ENCODE measurements around the gene SORCS1.

SORCS1 gene

DNA sequence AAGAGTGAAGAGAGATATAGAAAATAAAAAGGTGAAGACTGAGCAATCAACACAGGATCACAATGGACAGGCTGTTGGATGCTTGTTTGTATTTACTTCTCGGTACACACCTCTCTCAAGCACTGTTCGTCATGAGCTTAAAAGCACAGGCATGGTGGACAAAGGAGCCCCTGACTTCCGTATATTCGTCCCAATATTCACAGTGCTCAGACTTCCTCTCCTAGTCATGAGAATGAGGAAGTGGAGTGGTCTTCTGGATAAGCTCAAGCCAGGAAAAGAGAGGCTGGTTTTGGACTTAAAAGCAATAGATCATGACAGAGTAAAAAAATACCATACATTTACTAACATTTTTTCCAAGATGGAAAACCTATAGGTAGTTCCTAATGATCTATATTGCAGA, 172.5 kb downstream of the SORCS1 start:
- no peak for DNase-seq (ENCODE audit: low spot score)

DNA sequence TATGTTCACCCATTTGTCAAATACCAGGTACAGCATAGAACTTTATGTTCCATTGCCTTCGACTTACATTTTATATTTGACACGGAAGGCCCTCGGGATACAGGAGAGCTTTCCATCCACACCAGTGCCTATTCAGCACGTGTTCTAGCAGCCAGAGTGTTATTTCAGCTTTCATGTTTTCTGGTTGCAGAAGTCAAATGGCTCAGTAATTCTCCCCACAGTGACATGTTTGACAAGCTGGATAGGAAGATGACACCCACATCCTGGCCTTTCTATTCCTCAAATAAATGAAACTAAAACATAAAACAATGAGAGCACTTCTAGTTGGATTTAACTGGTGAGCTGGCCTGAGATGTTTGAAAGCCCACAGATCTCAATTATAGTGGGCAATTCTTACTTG, 173.4 kb downstream of the SORCS1 start:
- no peak for DNase-seq (ENCODE audit: low spot score)

DNA sequence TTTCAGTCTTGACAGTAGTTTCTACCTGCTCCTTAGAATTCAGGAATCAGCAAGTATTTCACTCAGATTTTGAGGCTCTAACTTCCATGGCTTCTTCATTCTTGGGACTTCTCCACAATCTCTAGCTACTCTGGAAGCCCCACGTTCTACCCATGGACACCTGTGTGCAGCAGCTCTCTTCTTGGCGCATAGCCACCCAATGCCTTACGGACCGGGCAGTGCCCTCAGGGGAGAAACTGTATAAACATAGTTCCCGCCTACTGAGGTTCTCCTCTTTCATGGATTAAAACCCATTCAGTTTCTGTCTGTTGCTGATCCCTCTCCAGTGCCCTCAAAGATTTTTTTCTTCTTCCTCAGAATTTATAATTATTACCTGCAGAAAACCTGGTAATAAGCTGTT, 177.1 kb downstream of the SORCS1 start:
- DNase-seq (ENCODE audit: low spot score): no peak

DNA sequence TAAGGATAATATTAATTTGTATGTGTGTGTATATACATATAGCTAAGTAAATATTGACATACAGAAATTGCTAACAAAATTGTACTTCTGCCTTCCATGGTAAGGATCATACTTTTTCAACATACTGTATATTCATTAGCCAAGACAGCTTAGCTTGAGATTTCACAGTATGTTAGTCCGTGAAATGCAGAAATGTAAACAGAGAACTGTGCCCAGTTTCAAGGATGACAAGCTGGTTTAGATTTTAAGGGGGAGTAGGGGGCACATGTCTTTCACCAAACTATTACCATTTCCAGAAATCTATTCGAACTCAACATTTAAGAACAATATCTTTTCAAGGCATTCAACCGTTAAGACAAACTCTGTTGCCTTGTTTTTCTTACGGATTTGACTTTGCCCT, 182.2 kb downstream of the SORCS1 start:
- no peak for DNase-seq (ENCODE audit: low spot score)

DNA sequence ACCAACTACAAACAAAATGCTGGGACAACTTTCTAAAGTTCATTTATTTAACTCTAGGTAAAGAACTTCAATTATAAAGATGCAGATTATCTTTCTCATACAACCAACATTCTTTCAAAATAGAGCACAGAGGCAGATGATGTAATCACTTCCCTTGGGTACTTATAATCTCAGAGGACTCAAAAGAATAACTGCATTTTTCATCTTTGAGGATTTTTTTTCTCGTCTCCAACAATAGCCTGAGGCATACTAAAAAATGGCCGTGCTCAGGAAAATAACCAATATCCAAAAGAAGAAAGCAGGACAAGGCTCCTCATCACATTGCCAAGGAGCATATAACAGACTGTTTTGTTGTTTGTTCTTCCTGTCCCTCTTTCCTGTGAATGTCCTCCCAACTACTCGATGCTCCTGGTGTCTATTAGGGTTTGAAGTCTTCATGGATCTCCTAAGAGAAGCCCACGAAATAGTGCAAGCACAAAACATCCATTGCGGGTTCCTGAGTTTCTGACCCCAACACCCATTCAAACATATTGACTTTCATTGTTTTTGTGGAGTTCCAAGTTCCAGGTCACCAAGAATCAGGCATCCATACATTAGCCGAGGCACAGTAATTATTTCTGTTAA, 182.9 kb downstream of the SORCS1 start:
- no peak for DNase-seq (ENCODE audit: low spot score)

DNA sequence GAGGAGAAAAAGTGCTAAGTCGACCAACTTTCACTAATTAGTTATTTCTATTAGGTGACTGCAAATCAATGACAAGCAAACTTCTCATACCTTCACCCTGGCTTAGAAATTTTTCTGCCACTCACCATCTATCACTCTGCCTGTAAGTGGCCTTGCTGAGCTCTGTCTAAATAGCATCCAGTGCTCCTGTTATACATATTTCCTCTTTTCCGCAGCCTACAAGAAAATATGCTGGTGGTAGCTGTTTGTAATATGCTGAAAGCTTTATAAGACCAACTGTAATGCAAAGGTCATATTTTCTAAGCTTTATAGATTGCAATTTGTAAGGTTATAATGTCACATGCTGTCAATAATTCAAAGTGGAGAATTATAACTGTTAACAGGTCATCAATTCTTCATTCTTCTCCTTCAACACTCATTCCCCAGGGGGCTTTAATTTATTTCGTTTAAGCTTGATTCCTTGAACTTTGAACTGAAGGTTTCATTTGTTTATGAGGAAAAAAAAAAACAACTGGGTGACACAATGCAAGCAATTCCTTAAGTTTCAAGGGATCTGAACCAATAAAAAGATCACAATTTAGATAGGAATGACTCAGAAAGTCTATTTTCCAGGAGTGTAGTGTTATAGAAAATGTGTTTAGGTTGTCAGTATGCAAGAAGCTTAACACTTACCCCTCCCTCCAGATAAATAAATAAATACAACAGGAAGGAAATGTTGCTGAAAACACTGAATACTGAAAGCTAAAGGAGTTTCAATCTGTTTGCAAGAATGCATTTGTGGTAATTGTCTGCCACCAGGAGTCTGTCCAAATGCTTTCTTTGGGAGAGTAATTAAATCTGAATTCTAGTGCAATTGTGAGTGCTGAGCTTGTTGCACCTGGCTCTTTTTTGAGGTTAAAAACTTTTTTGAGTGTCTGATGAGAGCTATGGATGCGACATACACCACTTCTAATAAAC, 183.7 kb downstream of the SORCS1 start:
- no peak for DNase-seq (ENCODE audit: low spot score)

GRCh38 chr10:106978756-106979155, 185.8 kb downstream of the SORCS1 start:
- DNase-seq (ENCODE audit: low spot score): no peak

DNA sequence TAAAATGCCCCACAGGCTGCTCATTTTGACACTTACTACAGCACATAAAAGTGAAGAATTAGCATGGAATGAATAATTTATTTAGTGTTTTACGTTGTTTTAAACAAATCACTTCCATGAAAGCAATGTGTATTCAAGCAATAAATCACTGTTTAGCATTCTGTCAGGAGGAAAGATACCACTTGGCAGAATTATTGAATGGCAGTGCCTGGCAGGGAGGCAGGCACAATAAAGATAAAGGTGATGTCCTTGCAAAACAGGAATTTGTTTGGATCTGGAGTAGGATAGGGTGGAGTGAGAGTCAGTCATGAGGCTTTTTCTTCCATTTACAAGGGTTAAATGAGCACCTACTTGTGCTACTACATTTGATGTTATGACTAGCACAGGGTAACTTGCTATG, 190.8 kb downstream of the SORCS1 start:
- no peak for DNase-seq (ENCODE audit: low spot score)

- DNase-seq (ENCODE audit: low spot score): no peak
Observed at GRCh38 chr10:106973288-106973687, 191.2 kb downstream of the SORCS1 start.

DNA sequence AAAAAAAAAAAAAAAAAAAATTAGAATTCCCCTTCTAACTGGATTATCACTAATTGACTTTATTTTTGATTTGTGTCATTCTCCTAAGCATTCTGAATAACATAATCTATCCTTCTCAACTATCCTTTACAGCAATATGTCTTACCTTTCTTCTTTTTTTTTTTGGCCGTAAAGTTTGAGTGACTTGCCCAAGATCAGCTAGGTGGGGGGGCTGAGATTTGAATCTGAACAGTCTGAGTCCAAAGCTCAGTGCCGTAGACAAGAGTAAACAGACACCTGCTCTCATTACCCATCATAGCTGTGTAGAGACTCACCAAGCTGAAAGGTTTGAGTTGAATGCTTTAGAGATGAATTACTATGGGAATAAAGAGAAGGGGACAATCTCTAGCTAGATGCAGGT, 192.1 kb downstream of the SORCS1 start:
- DNase-seq (ENCODE audit: low spot score): no peak

- DNase-seq (ENCODE audit: low spot score): no peak
Observed at GRCh38 chr10:106971411-106971831, 193.1 kb downstream of the SORCS1 start.

DNA sequence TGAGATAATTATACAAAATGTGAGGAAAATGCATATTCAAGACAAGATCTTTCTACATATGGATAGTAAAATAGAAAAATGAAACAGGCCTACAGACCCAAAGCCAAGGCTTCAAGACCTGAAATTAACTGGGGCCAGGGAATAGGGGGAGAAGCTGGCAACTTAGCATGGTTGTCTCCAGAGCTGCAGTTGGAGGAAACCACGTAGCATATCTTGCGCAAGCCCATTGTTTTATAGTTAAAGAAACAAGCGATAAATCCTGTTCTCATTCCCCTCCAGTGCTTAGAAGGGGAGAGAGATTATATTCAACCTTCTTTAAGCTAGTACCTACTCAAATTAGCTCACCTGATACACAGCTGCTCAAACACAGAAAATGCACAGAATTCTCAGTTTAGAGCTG, 197.1 kb downstream of the SORCS1 start:
- DNase-seq (ENCODE audit: low spot score): no peak

- no peak for DNase-seq (ENCODE audit: low spot score)
Observed at GRCh38 chr10:106960812-106961211, 203.7 kb downstream of the SORCS1 start.

DNA sequence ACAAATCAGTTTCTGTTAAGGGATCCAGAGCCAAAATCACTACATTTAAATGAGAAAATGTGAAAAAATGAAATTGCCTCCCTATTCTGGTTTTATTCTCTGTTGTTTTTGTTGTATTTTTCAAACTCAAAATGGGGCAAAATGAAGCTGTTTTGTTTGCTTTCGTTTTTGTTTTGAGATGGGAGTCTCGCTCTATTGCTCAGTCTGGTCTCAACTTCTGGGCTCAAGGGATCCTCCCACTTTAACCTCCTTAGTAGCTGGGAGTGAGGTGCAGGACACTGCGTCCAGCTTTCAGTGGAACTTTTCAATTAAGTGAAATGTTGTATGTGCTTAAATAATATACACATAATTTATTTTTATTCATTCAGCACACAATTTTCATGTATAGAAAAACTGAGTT, 205.0 kb downstream of the SORCS1 start:
- DNase-seq (ENCODE audit: low spot score): no peak

- no peak for DNase-seq (ENCODE audit: low spot score)
Observed at GRCh38 chr10:106958589-106959361, 205.7 kb downstream of the SORCS1 start.

- peak; percentile 29 for DNase-seq (ENCODE audit: low spot score)
Observed at GRCh38 chr10:106957823-106958588, 206.5 kb downstream of the SORCS1 start.

- DNase-seq (ENCODE audit: low spot score): no peak
Observed at GRCh38 chr10:106956216-106956915, 208.1 kb downstream of the SORCS1 start.

GRCh38 chr10:106955133-106955532, 209.4 kb downstream of the SORCS1 start:
- DNase-seq (ENCODE audit: low spot score): no peak

DNA sequence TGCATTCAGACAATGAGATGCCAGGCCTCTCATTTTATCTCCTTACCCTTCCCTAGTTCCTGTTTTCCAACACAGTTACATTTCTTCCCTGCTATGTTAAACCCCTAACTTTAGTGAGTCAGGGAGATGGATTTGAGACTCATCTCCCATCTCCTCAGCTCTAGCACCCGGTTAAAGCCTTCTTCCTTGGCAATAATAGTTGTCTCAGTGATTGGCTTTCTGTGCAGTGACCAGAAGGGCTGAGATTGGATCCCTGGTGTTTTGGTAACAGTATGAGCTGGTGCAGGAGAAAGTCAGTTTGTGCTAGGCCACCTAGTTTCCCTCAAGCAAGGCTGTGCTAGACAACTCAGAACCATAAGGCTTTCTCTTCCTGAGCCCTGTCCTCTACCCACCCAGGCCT, 212.5 kb downstream of the SORCS1 start:
- no peak for DNase-seq (ENCODE audit: low spot score)

DNA sequence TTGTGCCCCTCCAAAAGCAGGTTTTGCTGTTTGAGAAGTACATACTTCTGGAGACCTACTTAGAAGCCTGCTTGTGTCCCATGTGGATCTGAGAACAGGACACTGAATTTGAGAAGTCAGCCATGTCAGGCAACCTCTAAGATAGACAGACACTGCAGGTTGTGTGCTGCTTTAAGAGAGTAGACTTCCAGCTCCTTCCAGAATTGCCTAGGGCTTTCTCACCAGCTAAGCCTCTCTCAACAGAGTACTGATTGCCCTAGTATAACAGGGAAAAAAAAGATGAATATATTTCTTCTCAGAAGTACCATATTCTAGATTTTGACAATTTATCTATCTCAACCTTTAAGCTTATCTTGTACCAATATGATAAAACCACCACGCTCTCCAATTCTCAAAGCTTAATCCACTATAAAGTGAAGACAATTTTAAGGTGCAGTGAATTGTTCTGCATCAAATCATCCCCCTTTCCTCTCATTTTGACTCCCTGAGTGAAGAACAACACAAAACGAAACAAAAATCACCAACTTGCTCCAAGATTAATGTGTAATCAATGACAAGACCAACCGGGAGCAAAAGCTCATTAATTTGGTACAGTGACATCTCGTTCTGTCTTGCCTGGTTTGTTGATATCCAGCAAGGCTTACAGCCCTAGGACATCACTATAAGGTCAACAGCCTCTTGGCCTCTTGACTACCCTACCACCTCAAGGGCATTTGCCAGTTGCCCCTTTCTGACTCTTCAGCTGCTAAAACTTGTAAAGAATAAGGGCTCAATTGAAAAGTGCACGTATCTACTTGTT, 214.6 kb downstream of the SORCS1 start:
- no peak for DNase-seq (ENCODE audit: low spot score)

Data from kidney tubule cell (primary cell).